Stimulated activated naive B cell treated with anti-CD40 and anti-IgM and Interleukin-4, amounts not matched to agents 10 μg/mL and 1 μg/mL and 100 μg/mL, for 72 hours (primary cell): Measurements from ENCODE around the gene PLA2G4B.

Experiments used
- ATAC-seq, 2 donors: fragments of 150-1000 bp; cut with Tn5 transposase; replicated peaks; 2 replicates each; pipeline ENCODE4 v1.10.0; 2021; ENCODE audit warnings: moderate library complexity in 1 of 2
- DNase-seq: peaks from one replicate; pipeline ENCODE4 v3.0.0; 2021
- H3K27ac Mint-ChIP-seq: one replicate; pipeline ENCODE4 v1.8.0; 2022; ENCODE audit warnings: mild to moderate bottlenecking, mixed read lengths
- H3K27me3 Mint-ChIP-seq, 2 donors: one replicate each; pipeline ENCODE4 v1.8.0; 2022; ENCODE audit warnings: mixed read lengths in 2 of 2
- H3K36me3 Mint-ChIP-seq, 2 donors: one replicate each; pipeline ENCODE4 v1.8.0; 2022; ENCODE audit warnings: mixed read lengths in 2 of 2, mild to moderate bottlenecking in 1 of 2
- H3K4me1 Mint-ChIP-seq, 2 donors: one replicate each; pipeline ENCODE4 v1.8.0; 2022; ENCODE audit warnings: mixed read lengths in 2 of 2, mild to moderate bottlenecking in 1 of 2
- H3K4me3 Mint-ChIP-seq, 2 donors: one replicate each; pipeline ENCODE4 v1.8.0; 2022; ENCODE audit warnings: mild to moderate bottlenecking in 2 of 2, mixed read lengths in 2 of 2, moderate library complexity in 1 of 2
- H3K9me3 Mint-ChIP-seq, 2 donors: one replicate each; pipeline ENCODE4 v1.8.0; 2022; ENCODE audit warnings: mixed read lengths in 2 of 2, mild to moderate bottlenecking in 1 of 2

PLA2G4B gene

GRCh38 chr15:41870689-41871081, 32.0 kb downstream of the PLA2G4B start:
- H3K27me3 Mint-ChIP-seq = peaks cover 0 to 14% of the 10 kb centered on the region in 2 donors
- peaks cover 3 to 4% of the 10 kb centered on the region in 2 donors for H3K4me1 Mint-ChIP-seq
- no peaks in the 10 kb centered on the region for H3K36me3 Mint-ChIP-seq
- DNase-seq (no peak), ATAC-seq (no peak)
- H3K9me3 Mint-ChIP-seq = no peaks in the 10 kb centered on the region
- H3K4me3 Mint-ChIP-seq = no peak overlapping the region
- no peak overlapping the region for H3K27ac Mint-ChIP-seq

- H3K4me3 Mint-ChIP-seq = no peak overlapping the region
- no peaks in the 10 kb centered on the region for H3K9me3 Mint-ChIP-seq
Observed at GRCh38 chr15:41871175-41871905, 32.7 kb downstream of the PLA2G4B start.

GRCh38 chr15:41872166-41872747, 33.6 kb downstream of the PLA2G4B start:
- Mint-ChIP-seq H3K4me1 (peaks cover 7 to 11% of the 10 kb centered on the region in 2 donors), H3K27ac (no peak overlapping the region), H3K4me3 (no peak overlapping the region), H3K27me3 (peaks cover 6 to 14% of the 10 kb centered on the region in 2 donors), H3K9me3 (no peaks in the 10 kb centered on the region), H3K36me3 (no peaks in the 10 kb centered on the region)
- no peak for ATAC-seq
- DNase-seq = no peak

More at GRCh38 chr15:41871175-41871905, 32.7 kb downstream of the PLA2G4B start:
- DNase-seq = no peak
- Mint-ChIP-seq H3K27ac (no peak overlapping the region), H3K4me1 (peaks cover 7 to 11% of the 10 kb centered on the region in 2 donors), H3K36me3 (no peaks in the 10 kb centered on the region), H3K27me3 (peaks cover 5 to 14% of the 10 kb centered on the region in 2 donors)
- no peak for ATAC-seq

GRCh38 chr15:41873711-41874110, 35.1 kb downstream of the PLA2G4B start:
- no peak for ATAC-seq
- Mint-ChIP-seq H3K4me1 (peaks cover 8 to 11% of the 10 kb centered on the region in 2 donors), H3K27ac (no peak overlapping the region), H3K9me3 (no peaks in the 10 kb centered on the region), H3K36me3 (no peaks in the 10 kb centered on the region), H3K4me3 (no peak overlapping the region), H3K27me3 (peaks cover 6 to 14% of the 10 kb centered on the region in 2 donors)
- no peak for DNase-seq

- no peaks in the 10 kb centered on the region for H3K36me3 Mint-ChIP-seq
- ATAC-seq (no peak), DNase-seq (no peak)
- H3K9me3 Mint-ChIP-seq = no peaks in the 10 kb centered on the region
- no peak overlapping the region for H3K4me3 Mint-ChIP-seq
- H3K27ac Mint-ChIP-seq = no peak overlapping the region
- H3K4me1 Mint-ChIP-seq = peaks cover 10 to 11% of the 10 kb centered on the region in 2 donors
- H3K27me3 Mint-ChIP-seq = peaks cover 16 to 20% of the 10 kb centered on the region in 2 donors
Observed at GRCh38 chr15:41874736-41875135, 36.1 kb downstream of the PLA2G4B start.

GRCh38 chr15:41876007-41876406, 37.4 kb downstream of the PLA2G4B start:
- Mint-ChIP-seq H3K36me3 (no peaks in the 10 kb centered on the region), H3K4me3 (no peak overlapping the region), H3K9me3 (no peaks in the 10 kb centered on the region), H3K27me3 (peaks cover 28 to 29% of the 10 kb centered on the region in 2 donors), H3K27ac (no peak overlapping the region), H3K4me1 (peaks cover 10 to 13% of the 10 kb centered on the region in 2 donors)
- DNase-seq (no peak), ATAC-seq (peak; percentile 21 to 56)

- no peak overlapping the region for H3K4me3 Mint-ChIP-seq
- ATAC-seq = no peak
- DNase-seq = no peak
- H3K4me1 Mint-ChIP-seq = peaks cover 16 to 19% of the 10 kb centered on the region in 2 donors
- H3K9me3 Mint-ChIP-seq = no peaks in the 10 kb centered on the region
- peaks cover 0 to 3% of the 10 kb centered on the region in 2 donors for H3K36me3 Mint-ChIP-seq
- H3K27ac Mint-ChIP-seq = no peak overlapping the region
- peaks cover 34 to 35% of the 10 kb centered on the region in 2 donors for H3K27me3 Mint-ChIP-seq
Observed at GRCh38 chr15:41876689-41877088, 38.0 kb downstream of the PLA2G4B start.

GRCh38 chr15:41877631-41878354, 39.1 kb downstream of the PLA2G4B start:
- H3K4me1 Mint-ChIP-seq = peaks cover 13 to 25% of the 10 kb centered on the region in 2 donors
- peaks cover 0 to 3% of the 10 kb centered on the region in 2 donors for H3K36me3 Mint-ChIP-seq
- H3K27me3 Mint-ChIP-seq = peaks cover 33 to 41% of the 10 kb centered on the region in 2 donors
- DNase-seq (no peak), ATAC-seq (no peak)
- H3K4me3 Mint-ChIP-seq = no peak overlapping the region
- no peaks in the 10 kb centered on the region for H3K9me3 Mint-ChIP-seq
- no peak overlapping the region for H3K27ac Mint-ChIP-seq

GRCh38 chr15:41878355-41878699, 39.7 kb downstream of the PLA2G4B start:
- ATAC-seq = no peak

GRCh38 chr15:41879321-41879845, 40.7 kb downstream of the PLA2G4B start:
- Mint-ChIP-seq H3K36me3 (peaks cover 0 to 3% of the 10 kb centered on the region in 2 donors), H3K4me1 (peaks cover 16 to 34% of the 10 kb centered on the region in 2 donors), H3K27me3 (peaks cover 26 to 41% of the 10 kb centered on the region in 2 donors), H3K27ac (no peak overlapping the region), H3K4me3 (no peak overlapping the region), H3K9me3 (no peaks in the 10 kb centered on the region)
- ATAC-seq (no peak), DNase-seq (no peak)

More at GRCh38 chr15:41878355-41878699, 39.7 kb downstream of the PLA2G4B start:
- Mint-ChIP-seq H3K36me3 (peaks cover 0 to 3% of the 10 kb centered on the region in 2 donors), H3K4me3 (no peak overlapping the region), H3K9me3 (no peaks in the 10 kb centered on the region), H3K27me3 (peaks cover 28 to 41% of the 10 kb centered on the region in 2 donors), H3K27ac (no peak overlapping the region), H3K4me1 (peaks cover 15 to 31% of the 10 kb centered on the region in 2 donors)
- DNase-seq = no peak

GRCh38 chr15:41880156-41880877, 41.7 kb downstream of the PLA2G4B start:
- no peak for DNase-seq
- Mint-ChIP-seq H3K36me3 (peaks cover 0 to 3% of the 10 kb centered on the region in 2 donors), H3K27ac (no peak overlapping the region), H3K27me3 (peaks cover 26 to 41% of the 10 kb centered on the region in 2 donors), H3K9me3 (no peaks in the 10 kb centered on the region), H3K4me3 (no peak overlapping the region), H3K4me1 (peaks cover 17 to 33% of the 10 kb centered on the region in 2 donors)
- no peak for ATAC-seq

GRCh38 chr15:41881086-41881485, 42.4 kb downstream of the PLA2G4B start:
- no peak overlapping the region for H3K27ac Mint-ChIP-seq
- no peak for DNase-seq
- H3K27me3 Mint-ChIP-seq = peaks cover 26 to 39% of the 10 kb centered on the region in 2 donors
- H3K4me3 Mint-ChIP-seq = peak overlapping the region; percentile 46 to 47
- ATAC-seq = no peak
- H3K9me3 Mint-ChIP-seq = no peaks in the 10 kb centered on the region
- H3K36me3 Mint-ChIP-seq = peaks cover 0 to 3% of the 10 kb centered on the region in 2 donors
- peaks cover 17 to 26% of the 10 kb centered on the region in 2 donors for H3K4me1 Mint-ChIP-seq

GRCh38 chr15:41881550-41881919, 42.9 kb downstream of the PLA2G4B start:
- no peak overlapping the region for H3K27ac Mint-ChIP-seq
- peaks cover 16 to 23% of the 10 kb centered on the region in 2 donors for H3K4me1 Mint-ChIP-seq
- DNase-seq (no peak), ATAC-seq (no peak)
- H3K4me3 Mint-ChIP-seq = peak overlapping the region; percentile 12 to 47
- H3K36me3 Mint-ChIP-seq = peaks cover 0 to 3% of the 10 kb centered on the region in 2 donors
- H3K27me3 Mint-ChIP-seq = peaks cover 26 to 36% of the 10 kb centered on the region in 2 donors
- no peaks in the 10 kb centered on the region for H3K9me3 Mint-ChIP-seq
